ENCODE data around the gene NCKIPSD.
A peak's percentile ranks its signal among the peaks of the same experiment; 100 is the strongest.

The NCKIPSD gene

GRCh38 chr3:48716508-48716981 lies 30.8 kb upstream of the NCKIPSD start (continued):
- no peak for TF ChIP-seq ZNF362 (tag by site-specific recombination; IDR thresholded peaks at IDR 0.05)
- TF ChIP-seq WT1 (tag by site-specific recombination; IDR thresholded peaks at IDR 0.05) = no peak
- no peak for TF ChIP-seq PRDM4 (tag by site-specific recombination; IDR thresholded peaks at IDR 0.05)
- TF ChIP-seq ZBTB21 (tag by site-specific recombination; IDR thresholded peaks at IDR 0.05) = no peak

- ChIA-PET CTCF (interaction anchor here (1.2 kb wide), 1 partner anchor 24 kb away, joined by 7 read pairs; no protein-coding TSS in a partner anchor), POLR2A (interaction anchor here (0.6 kb wide), 1 partner anchor 10 kb away, joined by 3 read pairs; no protein-coding TSS in a partner anchor)
- Histone ChIP-seq H3K27ac (ENCODE audit: extremely low read depth, low read depth, low read length) (no peak overlapping the region), H3K4me3 (ENCODE audit: low read depth, low read length) (peak overlapping the region; percentile 67), H3K36me3 (ENCODE audit: control insufficient read depth in 2 of 2, insufficient read depth in 1 of 2, low read length in 2 of 2) (peaks cover 16 to 46% of the 10 kb centered on the region in 2 experiments; a peak in 2 of 3 replicates), H3K9me3 (ENCODE audit: control insufficient read depth, insufficient read depth, low read depth, low read length) (no peaks in the 10 kb centered on the region), H3K4me1 (ENCODE audit: control insufficient read depth, insufficient read depth, low read length) (no peaks in the 10 kb centered on the region)
- no peak for TF ChIP-seq IKZF3 (tag by site-specific recombination; IDR thresholded peaks at IDR 0.05)
- no peak for TF ChIP-seq GLIS2 (tag by site-specific recombination; IDR thresholded peaks at IDR 0.05)
- no peak for TF ChIP-seq ZNF221 (tag by site-specific recombination; IDR thresholded peaks at IDR 0.05; ENCODE audit: borderline replicate concordance)
- TF ChIP-seq ZEB2 (tag by site-specific recombination; IDR thresholded peaks at IDR 0.05) = no peak
- TF ChIP-seq PRDM1 (tag by site-specific recombination; IDR thresholded peaks at IDR 0.05) = 0 out of 2 replicates have a peak, but pooled peaks have one; percentile 39
- TF ChIP-seq PRDM10 (tag by site-specific recombination; IDR thresholded peaks at IDR 0.05) = peak; percentile 31
These were observed 29.6 kb upstream of the NCKIPSD start for GRCh38 chr3:48715174-48715800.

- ChIA-PET CTCF (no interaction called here), POLR2A (no interaction called here)
- Histone ChIP-seq H3K27ac (ENCODE audit: extremely low read depth, low read depth, low read length) (no peak overlapping the region), H3K4me1 (ENCODE audit: control insufficient read depth, insufficient read depth, low read length) (no peaks in the 10 kb centered on the region), H3K36me3 (ENCODE audit: control insufficient read depth in 2 of 2, insufficient read depth in 1 of 2, low read length in 2 of 2) (peaks cover 16 to 72% of the 10 kb centered on the region in 2 experiments; a peak in 2 of 3 replicates), H3K9me3 (ENCODE audit: control insufficient read depth, insufficient read depth, low read depth, low read length) (no peaks in the 10 kb centered on the region), H3K4me3 (ENCODE audit: low read depth, low read length) (no peak overlapping the region)
- no peak for TF ChIP-seq ZNF488 (tag by site-specific recombination; IDR thresholded peaks at IDR 0.05)
- no peak for TF ChIP-seq HIC1 (tag by site-specific recombination; IDR thresholded peaks at IDR 0.05)
- TF ChIP-seq OSR2 (tag by site-specific recombination; IDR thresholded peaks at IDR 0.05) = peak; percentile 9; the same call in 1 of the 2 replicates
- peak; percentile 82 for TF ChIP-seq ZIC2 (tag by site-specific recombination; IDR thresholded peaks at IDR 0.05)
- peak; percentile 60; the same call in 1 of the 2 replicates for TF ChIP-seq PRDM6 (tag by site-specific recombination; IDR thresholded peaks at IDR 0.05)
- no peak for TF ChIP-seq ZFP3 (tag by site-specific recombination; IDR thresholded peaks at IDR 0.05; ENCODE audit: low read depth)
- no peak for TF ChIP-seq ZNF558 (tag by site-specific recombination; IDR thresholded peaks at IDR 0.05)
- no peak for TF ChIP-seq ZNF239 (tag by site-specific recombination; IDR thresholded peaks at IDR 0.05)
- peak; percentile 52; the same call in 1 of the 2 replicates for TF ChIP-seq ZNF423 (tag by site-specific recombination; IDR thresholded peaks at IDR 0.05)
These were observed 26.0 kb upstream of the NCKIPSD start for GRCh38 chr3:48711727-48712126.

Measured in HEK293 (cell line).